Measurements from ENCODE around the gene SLC37A2.
A peak's percentile ranks its signal among the peaks of the same experiment; 100 is the strongest.

SLC37A2 gene

GRCh38 chr11:125108469-125108868 lies 45.4 kb downstream of the SLC37A2 start:
- DNase-seq = no peak

- no peak for DNase-seq
These were observed 47.4 kb downstream of the SLC37A2 start for GRCh38 chr11:125110506-125110905.

GRCh38 chr11:125111001-125111342 lies 47.9 kb downstream of the SLC37A2 start:
- DNase-seq = peak in 3 of 58 donors; percentile 23 to 44 (median 41)

- DNase-seq = peak; percentile 81 to 100 (median 99)
These were observed 48.5 kb downstream of the SLC37A2 start, which contains the start of gene TMEM218 for GRCh38 chr11:125111343-125112207. TSS of gene TMEM218 (minus strand) at chr11:125111626. CDS start at chr11:125102241, 9,385 bp downstream.

- no peak for DNase-seq
These were observed 49.1 kb downstream of the SLC37A2 start for GRCh38 chr11:125112208-125112604.

GRCh38 chr11:125114518-125114917 lies 51.4 kb downstream of the SLC37A2 start:
- no peak for DNase-seq

GRCh38 chr11:125117429-125117828 lies 54.3 kb downstream of the SLC37A2 start:
- no peak for DNase-seq

- DNase-seq = no peak
These were observed 60.3 kb downstream of the SLC37A2 start for GRCh38 chr11:125123194-125123946.

- peak in 13 of 58 donors; percentile 3 to 23 (median 8) for DNase-seq
These were observed 61.0 kb downstream of the SLC37A2 start for GRCh38 chr11:125123947-125124617.

- DNase-seq = no peak
These were observed 61.5 kb downstream of the SLC37A2 start for GRCh38 chr11:125124618-125124992.

- no peak for DNase-seq
These were observed 65.3 kb downstream of the SLC37A2 start for GRCh38 chr11:125128450-125128849.

- DNase-seq = no peak
These were observed 66.3 kb downstream of the SLC37A2 start for GRCh38 chr11:125129316-125129993.

- no peak for DNase-seq
These were observed 69.0 kb downstream of the SLC37A2 start for GRCh38 chr11:125132071-125132470.

- no peak for DNase-seq
These were observed 69.5 kb downstream of the SLC37A2 start for GRCh38 chr11:125132596-125132995.

GRCh38 chr11:125136001-125136400 lies 72.9 kb downstream of the SLC37A2 start:
- no peak for DNase-seq

- no peak for DNase-seq
These were observed 75.9 kb downstream of the SLC37A2 start for GRCh38 chr11:125138966-125139365.

- no peak for DNase-seq
These were observed 76.7 kb downstream of the SLC37A2 start for GRCh38 chr11:125139778-125140177.
